Neural cell (in vitro differentiated cells): ENCODE data around the gene CNIH3. TPM values are rescaled to one million over a fixed set of nuclear protein-coding genes. Genes with fewer than 3 reads are reported as not detected.

Source experiments
- H2AFZ ChIP-seq: fragments of 200-600, 300-800 bp; sonication (generic), shearing (Covaris generic); 2 replicates; pipeline ENCODE4 v1.6.0; 2014; ENCODE audit warnings: low read depth, mild to moderate bottlenecking, antibody characterized with exemption, low read length, moderate library complexity
- H3F3A ChIP-seq: fragments of 200-600 bp; shearing (Covaris generic); 2 replicates; pipeline ENCODE4 v1.6.1; 2016; ENCODE audit warnings: mild to moderate bottlenecking, moderate library complexity, mixed read lengths, antibody characterized with exemption, low read length; ENCODE audit not compliant: insufficient read depth, poor library complexity, severe bottlenecking
- H3K27ac ChIP-seq: fragments of 200-600, 300-800 bp; sonication (generic), shearing (Covaris generic); 2 replicates; pipeline ENCODE4 v1.5.1; 2014; ENCODE audit warnings: mild to moderate bottlenecking, low read length, moderate library complexity
- H3K27me3 ChIP-seq: fragments of 300-800, 200-600 bp; sonication (generic), shearing (Covaris generic); 2 replicates; pipeline ENCODE4 v1.6.0; 2014; ENCODE audit warnings: mild to moderate bottlenecking, low read depth, low read length, moderate library complexity; ENCODE audit not compliant: insufficient read depth
- H3K36me3 ChIP-seq: fragments of 300-800, 200-600 bp; sonication (generic), shearing (Covaris generic); 2 replicates; pipeline ENCODE4 v1.5.1; 2014; ENCODE audit warnings: mild to moderate bottlenecking, antibody characterized with exemption, low read length, moderate library complexity; ENCODE audit not compliant: insufficient read depth
- H3K4me2 ChIP-seq: fragments of 300-800, 200-600 bp; sonication (generic), shearing (Covaris generic); 2 replicates; pipeline ENCODE4 v1.6.0; 2014; ENCODE audit warnings: mild to moderate bottlenecking, low read length
- H3K4me3 ChIP-seq: fragments of 300-800, 200-600 bp; sonication (generic), shearing (Covaris generic); 2 replicates; pipeline ENCODE4 v1.5.1; 2014; ENCODE audit warnings: mild to moderate bottlenecking, low read length, moderate library complexity
- H3K79me2 ChIP-seq: fragments of 200-600 bp; shearing (Covaris generic); replicated peaks from 2 replicates; pipeline ENCODE4 v1.6.0; 2014; ENCODE audit warnings: mild to moderate bottlenecking, low read length, moderate library complexity; ENCODE audit not compliant: insufficient read depth
- H3K9ac ChIP-seq: fragments of 300-800, 200-600 bp; sonication (generic), shearing (Covaris generic); 2 replicates; pipeline ENCODE4 v1.6.1; 2016; ENCODE audit warnings: mild to moderate bottlenecking, low read length, mixed read lengths
- H3K9me2 ChIP-seq: fragments of 200-600 bp; shearing (Covaris generic); 2 replicates; pipeline ENCODE4 v1.6.1; 2016; ENCODE audit warnings: mild to moderate bottlenecking, low read length, mixed read lengths; ENCODE audit not compliant: insufficient read depth
- H3K9me3 ChIP-seq: fragments of 200-600, 300-800 bp; sonication (generic), shearing (Covaris generic); 2 replicates; pipeline ENCODE4 v1.6.1; 2016; ENCODE audit warnings: mild to moderate bottlenecking, mixed run types, low read length, moderate library complexity, mixed read lengths
- H4K20me1 ChIP-seq: fragments of 200-600 bp; shearing (Covaris generic); 2 replicates; pipeline ENCODE4 v1.6.1; 2016; ENCODE audit warnings: mild to moderate bottlenecking, mixed run types; ENCODE audit not compliant: insufficient read depth
- CTCF ChIP-seq: fragments of 450-650 bp; IDR thresholded peaks from 2 replicates; pipeline ENCODE4 v1.5.1; 2014; ENCODE audit warnings: antibody characterized with exemption, mild to moderate bottlenecking, moderate library complexity; ENCODE audit not compliant: poor library complexity, severe bottlenecking
- EP300 ChIP-seq: fragments of 450-650 bp; conservative IDR thresholded peaks from 2 replicates; pipeline ENCODE4 v1.6.1; 2014; ENCODE audit warnings: antibody characterized with exemption, mild to moderate bottlenecking, moderate library complexity; ENCODE audit not compliant: poor library complexity, severe bottlenecking
- EZH2 ChIP-seq: fragments of 200-600, 300-800 bp; shearing (Covaris generic), sonication (generic); IDR thresholded peaks from 2 replicates; pipeline ENCODE4 v1.6.1; 2014; ENCODE audit warnings: antibody characterized with exemption, low read length, borderline replicate concordance, mild to moderate bottlenecking; ENCODE audit not compliant: insufficient read depth, poor library complexity, severe bottlenecking
- MXI1 ChIP-seq: fragments of 450-650 bp; conservative IDR thresholded peaks from 2 replicates; pipeline ENCODE4 v1.6.1; 2014; ENCODE audit warnings: antibody characterized with exemption, mild to moderate bottlenecking; ENCODE audit not compliant: poor library complexity, severe bottlenecking
- POLR2AphosphoS5 ChIP-seq: IDR thresholded peaks from 2 replicates; pipeline ENCODE4 v1.6.1; 2012
- RAD21 ChIP-seq: fragments of 450-650 bp; conservative IDR thresholded peaks from 2 replicates; pipeline ENCODE4 v1.6.1; 2014; ENCODE audit warnings: antibody characterized with exemption, mild to moderate bottlenecking, moderate library complexity
- REST ChIP-seq: IDR thresholded peaks from 2 replicates; pipeline ENCODE4 v1.6.1; 2012; ENCODE audit warnings: borderline replicate concordance
- SMC3 ChIP-seq: fragments of 450-650 bp; conservative IDR thresholded peaks from 2 replicates; pipeline ENCODE4 v1.6.1; 2014; ENCODE audit warnings: antibody characterized with exemption, mild to moderate bottlenecking, moderate library complexity; ENCODE audit not compliant: poor library complexity
- TAF1 ChIP-seq: IDR thresholded peaks from 2 replicates; pipeline ENCODE4 v1.6.1; 2012; ENCODE audit warnings: low read depth
- polyA plus RNA-seq: library from polyadenylated mRNA; depleted of rRNA; stranded (reverse); fragments of >200 nt; gene quantifications from 2 replicates; pipeline ENCODE4 v1.2.3, GENCODE V29; 2014

Gene CNIH3
- polyA plus RNA-seq, 1 donor from 2014 or later: 9.3 TPM

- Histone ChIP-seq H3K27ac (no peak overlapping the region), H3K4me2 (no peak overlapping the region), H3K79me2 (no peaks in the 10 kb centered on the region), H3K36me3 (no peaks in the 10 kb centered on the region), H3K9me2 (no peaks in the 10 kb centered on the region), H3K27me3 (no peaks in the 10 kb centered on the region), H3K4me3 (no peak overlapping the region), H3K9ac (no peak overlapping the region), H2AFZ (no peak overlapping the region), H3K9me3 (no peaks in the 10 kb centered on the region), H4K20me1 (no peaks in the 10 kb centered on the region), H3F3A (no peaks in the 10 kb centered on the region)
- TF ChIP-seq EP300 (no peak), MXI1 (no peak), RAD21 (no peak)
Measured at GRCh38 chr1:224689374-224689773, 73.3 kb downstream of the CNIH3 start.

- Histone ChIP-seq H3K79me2 (no peaks in the 10 kb centered on the region), H2AFZ (no peak overlapping the region), H3K4me2 (no peak overlapping the region), H3K36me3 (no peaks in the 10 kb centered on the region), H3K9me2 (no peaks in the 10 kb centered on the region), H3K9me3 (no peaks in the 10 kb centered on the region), H4K20me1 (no peaks in the 10 kb centered on the region), H3F3A (no peaks in the 10 kb centered on the region), H3K9ac (no peak overlapping the region), H3K4me3 (no peak overlapping the region), H3K27me3 (no peaks in the 10 kb centered on the region), H3K27ac (no peak overlapping the region)
- TF ChIP-seq POLR2AphosphoS5: no peak
- no peak for TF ChIP-seq SMC3
- no peak for TF ChIP-seq EZH2
- TF ChIP-seq CTCF: no peak
- TF ChIP-seq EP300: no peak
- TF ChIP-seq TAF1: no peak
- no peak for TF ChIP-seq MXI1
- no peak for TF ChIP-seq REST
- TF ChIP-seq RAD21: no peak
Measured at GRCh38 chr1:224690576-224690975, 74.5 kb downstream of the CNIH3 start.
